Measurements from ENCODE around the gene EDN1.

- TF ChIP-seq ZNF121 (CRISPR knock-in tag; conservative IDR thresholded peaks at IDR 0.05) = no peak
- TF ChIP-seq ZNF512 (tag; IDR thresholded peaks at IDR 0.05) = no peak
- TF ChIP-seq MTA1 (IDR thresholded peaks at IDR 0.05; ENCODE audit: borderline replicate concordance) = no peak
- TF ChIP-seq UBTF (IDR thresholded peaks at IDR 0.05; ENCODE audit: borderline replicate concordance in 1 of 2, low read depth in 2 of 2, low read length in 2 of 2) = no peak
- no peak for TF ChIP-seq NBN (IDR thresholded peaks at IDR 0.05; ENCODE audit: low read depth)
These were observed 8.8 kb downstream of the EDN1 start for GRCh38 chr6:12298995-12299394.
